Esophagus squamous epithelium (tissue), 4 donors: ENCODE results near the gene FOXL2NB.

Experiments used
- POLR2A ChIP-seq, 4 donors: fragments of 450-650 bp; IDR thresholded peaks; one replicate each; pipeline ENCODE4 v1.6.1; 2017; ENCODE audit warnings: antibody characterized with exemption in 4 of 4, mild to moderate bottlenecking in 4 of 4, moderate library complexity in 3 of 4
- TF ChIP-seq, protein P1 (sequence below), 6 experiments: fragments of 450-650 bp in 4 of 6; fragments of 200-600 bp in 2 of 6; sonication (generic) in 2 of 6; IDR thresholded peaks; one replicate each; pipeline ENCODE4 v1.5.1; 2016 to 2019; ENCODE audit warnings: antibody characterized with exemption in 6 of 6, mild to moderate bottlenecking in 4 of 6, moderate library complexity in 4 of 6

DNA sequence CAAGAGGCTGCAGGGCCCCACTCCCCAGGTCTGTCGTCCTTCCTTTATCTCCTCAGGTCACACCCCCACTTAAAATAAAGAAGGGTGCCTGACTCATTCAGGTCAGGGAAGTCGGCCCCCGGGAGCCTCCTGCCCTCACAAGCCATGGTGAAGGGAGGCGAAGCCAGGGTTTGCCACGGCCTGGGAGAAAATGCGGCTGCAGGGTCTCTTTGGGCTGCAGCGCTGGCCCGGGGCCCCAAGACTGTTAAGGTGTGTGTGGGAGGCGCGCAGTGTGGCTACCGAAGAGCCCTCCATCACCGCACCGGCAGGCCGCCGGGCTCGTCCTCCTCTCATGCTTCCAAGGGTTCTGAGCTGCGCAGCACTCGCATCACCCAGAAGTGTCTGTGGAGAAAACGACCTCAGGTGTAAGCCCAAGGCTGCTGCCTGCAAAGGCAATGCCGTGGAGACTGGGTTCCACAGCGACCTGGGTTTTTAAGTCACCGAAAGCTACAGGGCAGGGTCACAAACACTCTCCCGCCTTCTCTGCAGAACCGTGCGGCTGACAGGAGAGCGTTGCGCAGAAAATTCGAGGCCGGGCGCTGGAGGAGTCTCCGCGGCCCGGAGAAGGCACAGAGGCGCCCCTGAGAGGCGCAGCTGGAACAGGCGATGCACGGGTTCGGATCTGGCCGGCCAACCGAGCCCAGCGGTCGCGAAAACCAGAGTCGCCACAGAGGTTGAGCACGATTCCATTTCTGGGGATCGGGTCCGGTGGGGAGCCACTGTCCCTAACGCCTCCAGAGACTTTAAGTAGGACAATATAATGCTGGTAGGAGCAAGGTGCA is 8.8 kb upstream of the FOXL2NB start:
- TF ChIP-seq POLR2A (IDR thresholded peaks at IDR 0.05) = no peak
- TF ChIP-seq, protein P1, sequence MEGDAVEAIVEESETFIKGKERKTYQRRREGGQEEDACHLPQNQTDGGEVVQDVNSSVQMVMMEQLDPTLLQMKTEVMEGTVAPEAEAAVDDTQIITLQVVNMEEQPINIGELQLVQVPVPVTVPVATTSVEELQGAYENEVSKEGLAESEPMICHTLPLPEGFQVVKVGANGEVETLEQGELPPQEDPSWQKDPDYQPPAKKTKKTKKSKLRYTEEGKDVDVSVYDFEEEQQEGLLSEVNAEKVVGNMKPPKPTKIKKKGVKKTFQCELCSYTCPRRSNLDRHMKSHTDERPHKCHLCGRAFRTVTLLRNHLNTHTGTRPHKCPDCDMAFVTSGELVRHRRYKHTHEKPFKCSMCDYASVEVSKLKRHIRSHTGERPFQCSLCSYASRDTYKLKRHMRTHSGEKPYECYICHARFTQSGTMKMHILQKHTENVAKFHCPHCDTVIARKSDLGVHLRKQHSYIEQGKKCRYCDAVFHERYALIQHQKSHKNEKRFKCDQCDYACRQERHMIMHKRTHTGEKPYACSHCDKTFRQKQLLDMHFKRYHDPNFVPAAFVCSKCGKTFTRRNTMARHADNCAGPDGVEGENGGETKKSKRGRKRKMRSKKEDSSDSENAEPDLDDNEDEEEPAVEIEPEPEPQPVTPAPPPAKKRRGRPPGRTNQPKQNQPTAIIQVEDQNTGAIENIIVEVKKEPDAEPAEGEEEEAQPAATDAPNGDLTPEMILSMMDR (IDR thresholded peaks at IDR 0.05) = no peak
